NOMO-1 treated with DMSO at 0.1 percent for 48 hours (cell line): ENCODE measurements around the gene COPE.

Source experiments
- DNase-seq: peaks from one replicate; lab custom pipeline; 2025; ENCODE audit not compliant: unreplicated experiment; lab: John Stamatoyannopoulos, UW

COPE gene

DNA sequence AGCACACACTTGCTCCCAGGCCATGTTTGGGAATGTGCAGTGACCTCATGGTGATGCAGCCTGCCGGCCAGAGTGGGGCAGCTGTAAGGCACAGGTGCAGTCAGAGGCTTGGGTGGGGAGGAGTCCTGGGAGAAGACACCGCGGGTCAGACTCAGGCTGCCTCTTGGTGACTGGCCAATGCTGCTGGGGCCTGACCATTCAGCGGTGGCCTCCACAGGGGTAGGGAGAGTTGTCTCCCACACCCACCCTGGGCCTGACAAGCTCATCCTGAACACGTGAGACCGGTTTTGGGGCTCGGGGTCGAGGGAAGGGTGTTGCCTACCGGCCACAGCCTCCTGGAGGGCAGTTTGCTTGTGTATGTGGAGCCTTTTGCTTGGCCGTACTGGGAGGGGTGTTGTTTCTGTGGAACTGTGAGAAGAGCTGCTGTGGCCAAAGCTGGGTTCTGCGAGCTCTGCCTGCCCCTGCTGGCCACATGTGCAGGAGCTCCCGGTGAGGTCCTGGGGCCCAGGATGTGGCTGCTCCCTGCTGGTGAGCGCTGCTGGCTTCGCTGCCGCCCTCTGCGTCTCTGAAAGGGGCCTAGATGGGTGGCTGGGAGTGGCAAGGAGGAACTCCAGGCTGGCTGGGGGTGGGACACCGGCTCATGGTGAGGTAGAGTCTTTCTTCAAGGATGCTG, 65.3 kb downstream of the COPE start:
- no peak for DNase-seq

DNA sequence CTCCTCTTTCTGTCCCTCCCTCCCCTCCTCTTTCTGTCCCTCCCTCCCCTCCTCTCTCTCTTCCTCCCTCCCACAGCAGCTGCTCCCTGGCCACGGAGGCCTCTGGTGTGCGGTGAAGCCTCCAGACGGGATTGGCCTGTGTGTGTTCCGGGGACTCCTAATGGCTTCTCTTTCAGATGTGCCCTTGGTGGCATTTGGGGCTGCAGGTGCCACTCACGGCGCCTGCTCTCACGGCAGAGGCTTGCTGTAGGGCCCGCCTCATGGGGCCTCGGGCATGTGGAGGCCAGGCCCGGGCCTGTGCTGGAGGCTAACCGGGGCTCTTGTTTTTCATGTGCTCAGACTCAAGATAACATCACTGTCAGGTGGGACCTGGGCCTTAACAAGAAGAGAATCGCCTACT, 66.5 kb downstream of the COPE start:
- DNase-seq = no peak

DNA sequence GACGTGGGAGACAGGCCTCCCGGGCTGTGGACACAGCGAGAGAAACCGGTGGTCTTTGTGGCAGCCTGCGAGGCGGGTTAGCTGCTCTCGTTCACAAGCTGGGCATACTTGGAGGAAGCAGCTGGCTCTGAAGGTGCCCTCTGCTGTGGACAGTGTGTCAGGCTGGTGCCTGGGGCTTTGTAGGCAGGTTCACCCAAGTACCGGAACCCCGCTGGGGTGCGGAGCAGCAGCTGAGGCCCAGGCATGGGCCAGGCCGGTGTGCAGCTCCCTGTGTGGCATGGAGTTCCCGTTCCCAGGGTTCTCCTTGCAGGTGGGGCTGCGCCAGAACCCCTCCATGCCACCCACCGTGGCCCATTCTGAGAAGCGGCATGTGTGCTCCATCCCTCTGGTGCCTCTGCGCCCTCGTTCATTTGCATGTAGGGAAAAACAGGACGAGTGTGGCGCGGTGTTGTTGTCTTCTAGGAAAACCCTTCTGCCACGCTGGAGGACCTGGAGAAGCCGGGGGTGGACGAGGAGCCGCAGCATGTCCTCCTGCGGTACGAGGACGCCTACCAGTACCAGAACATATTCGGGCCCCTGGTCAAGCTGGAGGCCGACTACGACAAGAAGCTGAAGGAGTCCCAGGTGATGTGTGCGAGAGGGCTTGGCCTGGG, 67.4 kb downstream of the COPE start:
- no peak for DNase-seq

DNA sequence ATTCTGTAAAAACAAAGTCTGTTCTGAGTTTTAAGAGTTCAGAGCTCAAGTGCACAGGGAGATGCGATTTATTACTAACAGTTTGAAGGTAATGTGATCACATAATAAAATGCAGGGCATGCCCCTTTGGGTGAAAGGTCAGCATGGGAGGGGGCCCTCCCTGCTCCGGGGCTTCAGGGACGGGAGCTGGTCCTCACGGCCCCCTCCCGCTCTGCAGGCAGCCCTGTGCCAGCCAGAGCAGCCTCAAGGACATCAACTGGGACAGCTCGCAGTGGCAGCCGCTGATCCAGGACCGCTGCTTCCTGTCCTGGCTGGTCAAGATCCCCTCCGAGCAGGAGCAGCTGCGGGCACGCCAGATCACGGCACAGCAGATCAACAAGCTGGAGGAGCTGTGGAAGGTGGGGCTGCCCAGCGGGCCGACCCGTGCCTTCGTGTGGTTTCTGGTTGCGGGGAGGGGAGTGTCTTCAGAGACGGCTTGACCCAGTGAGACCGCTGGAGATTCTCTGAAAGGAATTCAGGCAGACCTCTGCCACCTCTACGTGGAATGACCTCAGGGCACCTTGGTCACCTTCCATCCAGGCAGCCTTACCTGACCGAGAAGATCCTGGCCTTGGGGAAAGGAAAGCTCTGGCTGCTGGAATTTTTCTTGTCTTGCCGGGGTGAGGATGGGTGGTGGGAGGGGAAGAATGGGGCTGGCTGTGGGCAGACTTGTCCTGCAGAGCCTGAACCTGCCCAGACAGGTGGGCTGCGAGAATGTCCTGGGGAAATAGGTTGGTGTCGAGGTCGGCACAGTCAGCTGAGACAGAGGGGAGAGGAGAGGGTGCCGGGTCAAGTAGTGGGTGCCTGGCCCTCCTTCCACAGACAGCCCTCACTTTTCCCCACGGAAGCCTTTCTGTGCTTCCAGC, 68.5 kb downstream of the COPE start:
- no peak for DNase-seq

- DNase-seq = no peak
These were observed 69.3 kb downstream of the COPE start for GRCh38 chr19:18849838-18850400.
